ENCODE measurements around the gene ORAI1. TPM values are rescaled to one million over a fixed set of nuclear protein-coding genes. Genes with fewer than 3 reads are reported as not detected.
A peak's percentile ranks its signal among the peaks of the same experiment; 100 is the strongest.
"Not testable (repeated sequence)": the region's sequence is repeated elsewhere in the genome, so short reads cannot be mapped to it uniquely, and the experiment has no call there.

The ORAI1 gene
- total RNA-seq, 1 donor from 2014 or later: 14.0 TPM

DNA sequence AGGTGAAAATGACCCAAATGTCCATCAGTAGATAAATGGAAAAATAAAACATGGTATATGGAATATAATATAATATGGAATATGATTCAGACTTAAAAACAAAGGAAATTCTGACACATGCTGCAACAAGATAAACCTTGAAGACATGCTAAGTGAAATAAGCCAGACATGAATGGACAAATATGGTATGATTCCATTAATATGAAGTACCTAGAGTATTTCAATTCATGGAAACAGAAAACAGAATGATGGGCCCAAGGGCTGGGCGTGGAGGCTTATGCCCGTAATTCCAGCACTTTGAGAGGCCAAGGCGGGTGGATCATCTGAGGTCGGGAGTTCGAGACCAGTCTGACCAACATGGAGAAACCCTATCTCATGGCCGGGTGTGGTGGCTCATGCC lies 22.7 kb upstream of the ORAI1 start:
- no peak for DNase-seq (ENCODE audit: low read depth)

DNA sequence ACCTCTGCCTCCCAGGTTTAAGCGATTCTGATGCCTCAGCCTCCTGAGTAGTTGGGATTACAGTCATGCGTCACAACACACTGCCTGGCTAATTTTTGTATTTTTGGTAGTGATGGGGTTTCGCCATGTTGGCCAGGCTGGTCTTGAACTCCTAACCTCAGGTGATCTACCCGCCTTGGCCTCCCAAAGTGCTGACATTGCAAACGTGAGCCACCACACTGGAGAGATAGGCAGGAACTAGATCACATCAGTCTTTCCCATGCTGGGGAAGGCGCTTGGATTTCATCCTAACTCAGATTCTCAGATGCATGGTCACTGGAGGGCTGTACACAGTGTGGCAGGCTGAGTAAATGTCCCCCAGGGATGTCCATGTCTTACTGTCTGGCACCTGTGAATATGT lies 18.0 kb upstream of the ORAI1 start:
- DNase-seq (ENCODE audit: low read depth): no peak

DNA sequence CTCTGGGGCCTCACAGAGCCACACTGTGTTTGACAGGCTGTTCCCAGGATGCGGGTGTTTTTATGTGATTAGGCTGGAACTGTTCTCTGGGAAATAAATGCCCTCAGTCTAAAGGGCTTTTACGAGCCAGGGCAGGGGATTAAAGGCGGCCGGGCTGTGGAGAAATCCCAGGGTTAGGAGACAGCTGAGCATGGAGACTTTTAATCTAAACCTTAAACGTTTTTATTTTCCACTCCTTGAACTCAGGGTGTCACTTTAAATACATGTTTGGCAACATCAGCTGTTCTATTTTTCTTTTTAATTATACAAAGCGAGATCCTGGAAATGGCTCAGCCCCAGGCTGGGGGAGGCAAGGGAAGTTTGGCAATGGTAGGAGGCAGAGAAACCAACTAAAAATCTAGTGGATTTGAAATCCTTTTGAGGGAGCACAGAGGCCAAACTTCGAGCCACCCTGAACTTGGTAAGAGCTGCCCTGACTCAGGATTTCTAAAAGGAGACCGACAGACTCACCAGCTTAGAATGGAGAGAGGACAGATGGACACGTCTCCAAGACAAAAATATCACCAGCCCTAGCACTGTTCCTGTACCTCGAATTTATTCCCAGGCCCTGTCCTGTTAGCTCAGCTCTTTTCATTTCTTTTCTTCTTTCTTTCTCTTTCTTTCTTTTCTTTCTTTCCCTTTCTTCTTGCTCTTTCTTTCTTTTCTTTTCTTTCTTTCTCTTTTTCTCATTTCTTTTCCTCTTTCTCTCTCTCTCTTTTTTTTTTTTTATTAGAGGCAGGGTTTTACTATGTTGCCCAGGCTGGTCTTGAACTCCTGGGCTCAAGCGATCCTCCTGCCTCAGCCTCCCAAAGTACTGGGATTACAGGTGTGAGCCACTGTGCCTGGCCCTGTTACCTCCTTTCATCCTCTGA lies 15.8 kb upstream of the ORAI1 start:
- no peak for DNase-seq (ENCODE audit: low read depth)

DNA sequence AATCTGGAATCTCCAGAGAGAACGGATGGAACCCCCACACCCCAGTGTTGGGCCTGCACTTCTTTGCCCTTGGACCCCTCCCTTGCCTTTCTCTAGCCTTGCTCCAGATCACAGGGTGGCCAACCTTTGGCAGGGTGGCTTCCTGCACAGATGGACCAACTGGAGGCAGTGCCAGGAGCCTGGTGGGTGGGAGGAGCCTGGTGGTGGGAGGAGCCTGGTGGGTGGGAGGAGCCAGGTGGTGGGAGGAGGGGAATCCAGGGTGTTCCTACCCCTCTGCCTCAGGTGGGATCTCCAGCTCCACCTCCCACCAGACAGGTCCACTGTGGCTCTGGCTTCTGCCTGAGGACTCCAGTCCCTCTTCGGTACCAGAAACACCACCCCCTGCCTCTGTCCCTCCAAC lies 15.0 kb upstream of the ORAI1 start:
- no peak for DNase-seq (ENCODE audit: low read depth)

DNA sequence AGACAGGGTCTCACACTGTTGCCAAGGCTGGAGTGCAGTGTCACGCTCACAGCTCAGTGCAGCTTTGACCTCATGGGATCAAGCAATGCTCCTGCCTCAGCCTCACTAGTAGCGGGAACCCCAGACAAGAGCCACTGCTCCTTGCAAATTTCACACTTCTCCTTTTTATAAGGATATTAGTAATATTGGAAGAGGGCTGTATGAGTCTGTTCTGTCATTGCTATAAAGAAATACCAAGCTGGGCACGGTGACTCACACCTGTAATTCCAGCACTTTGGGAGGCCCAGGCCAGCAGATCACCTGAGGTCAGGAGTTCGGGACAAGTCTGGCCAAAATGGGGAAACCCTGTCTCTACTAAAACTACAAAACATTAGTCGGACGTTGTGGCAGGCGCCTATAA lies 12.9 kb upstream of the ORAI1 start:
- no peak for DNase-seq (ENCODE audit: low read depth)

DNA sequence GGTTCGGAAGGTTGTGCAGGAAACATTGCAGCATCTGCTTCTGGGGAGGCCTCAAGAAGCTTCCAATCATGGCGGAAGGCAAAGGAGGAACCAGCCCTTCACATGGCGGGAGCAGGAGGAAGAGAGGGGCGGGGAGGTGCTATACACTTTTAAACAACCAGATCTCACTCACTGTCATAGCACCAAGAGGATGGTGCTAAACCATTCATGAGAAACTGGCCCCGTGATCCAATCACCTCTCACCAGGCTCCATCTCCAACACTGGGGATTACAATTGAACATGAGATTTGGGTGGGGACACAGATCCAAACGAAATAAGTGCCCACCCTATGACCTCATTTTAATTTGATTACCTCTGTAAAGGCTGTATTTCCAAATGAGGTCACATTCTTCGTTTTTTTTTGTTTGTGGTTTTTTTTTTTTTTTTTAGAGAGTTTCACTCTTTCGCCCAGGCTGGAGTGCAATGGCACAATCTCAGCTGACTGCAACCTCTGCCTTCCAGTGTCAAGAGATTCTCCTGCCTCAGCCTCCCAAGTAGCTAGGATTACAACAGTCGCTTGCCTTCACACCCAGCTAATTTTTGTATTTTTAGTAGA lies 11.4 kb upstream of the ORAI1 start:
- DNase-seq (ENCODE audit: low read depth): no peak

DNA sequence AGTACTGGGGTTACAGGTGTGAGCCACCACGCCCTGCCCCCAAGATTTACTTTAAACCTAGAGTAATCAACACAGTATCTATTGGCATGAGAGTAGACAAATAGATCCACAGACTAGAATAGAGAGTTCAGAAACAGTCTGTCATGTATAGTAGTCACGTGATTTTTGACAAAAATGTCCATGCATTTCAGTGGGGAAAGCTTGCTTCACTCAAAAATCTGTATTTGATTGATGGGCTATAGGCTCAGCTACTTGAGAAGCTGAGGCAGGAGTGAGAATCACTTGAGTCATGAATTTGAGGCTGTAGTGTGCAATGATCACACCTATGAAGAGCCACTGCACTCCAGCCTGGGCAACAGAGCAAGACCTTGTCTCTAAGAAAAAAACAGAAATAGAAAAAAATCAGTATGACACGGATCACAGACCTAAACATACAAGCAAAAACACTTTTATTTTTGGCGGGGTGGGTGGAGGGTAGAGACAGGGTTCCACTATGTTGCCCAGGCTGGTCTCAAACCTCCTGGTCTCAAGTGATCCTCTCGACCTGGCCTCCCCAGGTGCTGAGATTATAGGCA lies 7.6 kb upstream of the ORAI1 start:
- DNase-seq (ENCODE audit: low read depth): no peak

DNA sequence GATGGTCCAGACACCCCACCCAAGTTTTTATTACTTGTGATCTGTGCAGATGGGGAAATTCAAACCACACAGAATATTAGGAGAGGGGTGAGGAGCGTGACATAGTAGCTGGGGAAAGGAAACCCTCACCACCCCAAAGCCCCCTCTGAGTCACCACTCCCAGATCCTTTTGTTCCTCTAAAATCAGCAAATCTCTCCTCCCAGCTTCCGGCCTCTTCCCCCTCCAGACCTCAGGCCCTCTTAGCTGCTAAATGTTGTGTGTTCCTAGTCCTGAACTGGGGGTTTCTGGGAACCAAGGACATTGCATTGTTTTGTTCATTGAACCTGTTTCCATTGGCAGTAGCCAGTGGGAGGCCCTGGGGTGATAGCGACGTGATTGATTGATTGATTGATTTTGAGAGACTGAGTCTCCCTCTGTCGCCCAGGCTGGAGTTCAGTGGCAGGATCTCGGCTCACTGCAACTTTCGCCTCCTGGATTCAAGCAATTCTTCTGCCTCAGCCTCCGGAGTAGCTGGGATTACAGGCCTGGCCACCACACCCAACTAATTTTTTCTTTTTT lies 5.9 kb upstream of the ORAI1 start:
- no peak for DNase-seq (ENCODE audit: low read depth)

DNA sequence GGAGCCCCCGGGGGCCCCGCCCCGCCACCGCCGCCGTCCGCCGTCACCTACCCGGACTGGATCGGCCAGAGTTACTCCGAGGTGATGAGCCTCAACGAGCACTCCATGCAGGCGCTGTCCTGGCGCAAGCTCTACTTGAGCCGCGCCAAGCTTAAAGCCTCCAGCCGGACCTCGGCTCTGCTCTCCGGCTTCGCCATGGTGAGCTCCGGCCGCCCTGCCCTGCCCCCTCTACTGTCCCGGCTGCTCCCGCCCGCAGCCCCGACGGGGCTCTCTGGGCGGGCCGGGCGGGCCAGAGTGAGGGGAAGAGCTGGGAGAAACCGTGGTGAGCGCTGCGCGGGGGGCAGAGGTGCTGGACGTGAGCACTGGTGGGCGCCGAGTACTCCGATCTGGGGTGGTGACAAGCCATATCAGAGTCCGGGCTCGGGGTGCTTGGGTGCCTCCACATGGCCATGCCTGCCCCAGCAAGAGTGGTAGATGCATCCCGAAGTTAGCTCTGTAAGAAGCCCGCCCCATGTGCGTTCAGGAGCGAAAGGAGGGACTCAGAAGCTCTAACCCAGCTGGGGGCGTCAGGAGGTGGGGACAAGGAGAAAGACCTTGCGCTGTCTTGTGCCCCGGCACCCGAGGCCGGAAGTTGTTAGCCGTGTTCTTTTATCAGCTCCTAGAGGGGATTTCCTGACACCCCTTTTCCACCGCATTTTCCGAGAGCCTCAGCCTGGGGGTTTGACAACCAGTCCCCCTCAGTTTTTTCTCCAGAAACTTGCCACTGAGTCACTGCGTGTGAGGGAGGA lies 717 bp downstream of the ORAI1 start:
- DNase-seq (ENCODE audit: low read depth): peak; percentile 49

DNA sequence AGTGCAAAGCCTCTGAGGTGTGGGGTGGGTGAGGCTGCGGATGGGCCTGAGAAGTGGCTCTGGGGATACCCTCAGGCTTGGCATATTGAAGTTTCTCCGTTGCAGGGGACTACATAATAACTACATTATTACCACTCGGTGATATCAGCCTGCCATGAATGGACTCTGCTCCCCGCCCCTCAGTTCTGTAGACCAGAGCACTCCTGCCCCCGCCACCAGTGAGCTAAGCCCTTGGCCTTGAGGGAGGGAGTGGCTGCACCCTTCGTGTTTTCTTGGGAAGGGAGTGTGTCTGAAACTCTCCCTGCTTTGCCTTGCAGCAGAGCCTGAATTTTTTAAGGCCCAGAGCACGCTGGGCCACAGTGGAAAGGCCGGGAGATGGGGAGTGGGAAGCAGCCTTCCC lies 1.7 kb downstream of the ORAI1 start:
- DNase-seq (ENCODE audit: low read depth): no peak

DNA sequence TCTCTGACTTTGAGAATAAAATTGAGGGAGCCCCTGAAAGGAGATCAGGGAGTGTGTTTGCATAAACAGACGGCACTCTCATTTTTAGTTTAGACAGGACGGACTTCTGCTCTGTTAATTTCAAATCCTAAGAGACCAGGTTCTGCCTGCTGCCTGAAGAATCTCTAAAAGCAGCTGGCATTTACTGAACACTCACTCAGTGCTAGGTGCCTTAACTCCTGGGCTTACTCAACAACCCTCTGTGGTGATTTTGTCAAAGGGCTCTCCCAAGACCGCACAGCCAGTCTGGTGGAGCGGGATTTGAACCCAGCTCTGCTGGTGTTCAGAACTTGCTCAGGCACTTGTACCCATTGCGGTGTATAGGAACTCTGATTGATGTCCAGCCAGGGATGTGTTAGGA lies 2.2 kb downstream of the ORAI1 start:
- no peak for DNase-seq (ENCODE audit: low read depth)

DNA sequence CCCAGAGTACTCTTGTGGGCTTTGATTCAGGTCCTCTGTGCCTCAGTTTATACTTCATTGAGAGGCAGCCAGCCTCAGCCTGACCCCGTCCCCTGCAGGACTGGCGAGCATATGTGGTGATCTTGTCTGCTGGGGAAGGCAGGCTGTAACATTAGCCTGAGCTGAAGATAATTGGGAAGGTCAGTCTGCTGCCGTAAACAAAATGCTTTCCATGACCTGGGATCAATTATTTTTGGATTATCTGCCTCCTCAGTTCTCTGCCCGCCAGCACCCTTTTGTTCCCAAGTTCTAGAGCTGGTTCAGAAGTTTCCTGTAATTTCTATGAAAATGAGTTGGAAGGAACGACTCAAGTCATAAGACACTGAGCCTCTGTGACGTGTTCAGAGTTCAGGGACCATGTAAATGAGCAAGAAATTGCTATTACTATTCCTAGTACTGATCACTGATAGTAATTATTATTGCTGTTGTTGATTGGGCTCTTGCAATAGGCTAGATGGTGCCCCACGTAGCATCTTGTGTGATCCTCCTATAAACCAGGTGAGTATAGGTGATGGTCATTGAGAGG lies 4.5 kb downstream of the ORAI1 start:
- no peak for DNase-seq (ENCODE audit: low read depth)

DNA sequence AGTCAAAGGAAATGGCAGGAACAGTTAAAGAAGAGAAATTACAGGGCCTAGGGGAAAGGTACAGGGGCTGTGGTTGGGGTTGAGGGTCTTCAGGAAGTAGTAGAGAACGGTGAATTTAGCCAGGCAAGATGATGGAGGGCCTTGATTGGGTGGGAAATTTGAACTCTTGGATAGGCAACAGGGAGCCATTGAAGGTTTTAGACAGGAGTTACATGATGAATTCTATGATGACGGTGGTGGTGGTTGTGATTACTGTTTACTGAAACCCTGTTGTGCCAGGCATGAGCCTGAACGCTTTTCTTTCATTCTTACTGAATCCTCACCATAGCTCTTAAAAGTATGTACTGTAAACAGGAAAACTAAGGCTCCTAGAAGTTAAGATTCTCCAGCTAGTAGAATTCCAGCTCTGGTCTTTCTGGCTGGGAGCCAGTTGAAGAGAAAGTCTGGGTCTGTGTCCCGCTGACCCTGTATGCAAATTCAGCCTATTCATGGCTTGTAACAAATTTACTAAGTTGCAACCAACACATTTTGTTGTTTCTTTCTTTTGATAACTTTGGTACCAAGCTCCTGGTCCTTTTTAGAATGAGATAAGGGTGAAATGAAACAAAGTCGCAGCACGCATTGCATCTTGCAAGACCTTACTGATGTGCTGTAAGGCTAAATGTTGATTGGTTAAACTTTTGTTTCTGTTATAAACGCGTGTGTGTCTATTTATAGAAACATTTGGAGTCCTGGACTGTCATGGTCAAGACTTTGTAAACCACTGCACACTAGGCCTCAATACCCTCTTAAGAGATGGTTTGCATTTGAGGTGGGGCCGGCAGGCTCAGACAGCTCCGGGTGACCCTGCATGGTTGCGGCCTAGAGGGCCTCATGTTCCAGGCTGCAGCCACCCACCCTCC lies 6.0 kb downstream of the ORAI1 start:
- no peak for DNase-seq (ENCODE audit: low read depth)

DNA sequence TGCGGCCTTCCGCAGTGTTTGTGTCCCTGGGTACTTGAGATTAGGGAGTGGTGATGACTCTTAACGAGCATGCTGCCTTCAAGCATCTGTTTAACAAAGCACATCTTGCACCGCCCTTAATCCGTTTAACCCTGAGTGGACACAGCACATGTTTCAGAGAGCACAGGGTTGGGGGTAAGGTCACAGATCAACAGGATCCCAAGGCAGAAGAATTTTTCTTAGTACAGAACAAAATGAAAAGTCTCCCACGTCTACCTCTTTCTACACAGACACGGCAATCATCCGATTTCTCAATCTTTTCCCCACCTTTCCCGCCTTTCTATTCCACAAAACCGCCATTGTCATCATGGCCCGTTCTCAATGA lies 7.5 kb downstream of the ORAI1 start:
- DNase-seq (ENCODE audit: low read depth): not testable (repeated sequence)

DNA sequence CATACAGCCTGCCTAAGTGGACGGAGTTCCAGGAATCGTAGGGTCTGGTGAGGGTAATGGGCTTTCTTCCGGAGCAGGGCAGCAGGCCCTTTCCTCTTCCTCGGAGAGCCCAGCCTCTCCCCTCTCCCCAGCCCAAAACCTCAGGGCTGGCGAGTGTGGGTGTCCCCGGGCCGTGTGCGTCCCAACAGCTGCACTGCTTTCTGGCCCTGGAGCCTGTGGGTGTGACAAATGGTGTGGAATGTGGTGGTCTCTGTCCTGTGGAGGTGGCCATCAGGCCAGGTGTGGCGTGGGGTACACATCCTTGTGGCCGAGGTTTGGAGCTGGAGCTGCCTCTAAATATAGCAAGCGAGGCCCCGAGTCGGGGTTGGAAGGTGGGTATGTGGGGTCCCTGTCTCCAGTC lies 8.5 kb downstream of the ORAI1 start:
- no peak for DNase-seq (ENCODE audit: low read depth)

DNA sequence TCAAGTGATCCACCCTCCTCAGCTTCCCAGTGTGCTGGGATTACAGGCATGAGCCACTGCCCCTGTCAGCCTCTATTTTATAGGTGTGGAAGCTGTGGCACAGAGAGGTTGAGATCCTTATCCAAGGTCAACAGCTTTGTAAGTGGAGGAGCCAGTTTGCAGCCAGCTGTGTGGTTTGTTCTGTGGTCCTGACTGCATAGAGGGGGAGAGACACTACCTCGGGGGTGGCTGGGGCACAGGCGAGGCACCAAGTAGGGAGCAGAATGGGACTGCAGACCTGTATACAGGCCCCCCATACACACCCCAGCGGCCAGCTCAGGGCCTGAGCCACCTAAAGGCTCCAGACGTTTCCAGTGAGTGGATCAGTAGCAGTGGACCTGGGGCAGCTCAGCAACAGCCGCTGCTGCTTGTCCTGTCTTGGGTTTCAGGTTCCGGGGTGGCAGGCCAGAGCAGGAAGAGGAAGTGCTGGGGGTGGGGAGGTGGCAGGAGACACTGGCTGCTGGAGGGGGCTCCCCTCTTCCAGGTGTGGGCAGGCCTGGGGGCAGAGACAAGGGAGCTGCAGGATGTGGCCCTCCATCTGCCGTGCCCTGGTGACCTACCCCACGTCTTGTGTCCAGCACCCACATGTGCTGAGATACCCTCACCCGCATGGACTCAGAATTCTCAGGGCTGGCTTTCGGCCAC lies 11.0 kb downstream of the ORAI1 start:
- DNase-seq (ENCODE audit: low read depth): no peak

DNA sequence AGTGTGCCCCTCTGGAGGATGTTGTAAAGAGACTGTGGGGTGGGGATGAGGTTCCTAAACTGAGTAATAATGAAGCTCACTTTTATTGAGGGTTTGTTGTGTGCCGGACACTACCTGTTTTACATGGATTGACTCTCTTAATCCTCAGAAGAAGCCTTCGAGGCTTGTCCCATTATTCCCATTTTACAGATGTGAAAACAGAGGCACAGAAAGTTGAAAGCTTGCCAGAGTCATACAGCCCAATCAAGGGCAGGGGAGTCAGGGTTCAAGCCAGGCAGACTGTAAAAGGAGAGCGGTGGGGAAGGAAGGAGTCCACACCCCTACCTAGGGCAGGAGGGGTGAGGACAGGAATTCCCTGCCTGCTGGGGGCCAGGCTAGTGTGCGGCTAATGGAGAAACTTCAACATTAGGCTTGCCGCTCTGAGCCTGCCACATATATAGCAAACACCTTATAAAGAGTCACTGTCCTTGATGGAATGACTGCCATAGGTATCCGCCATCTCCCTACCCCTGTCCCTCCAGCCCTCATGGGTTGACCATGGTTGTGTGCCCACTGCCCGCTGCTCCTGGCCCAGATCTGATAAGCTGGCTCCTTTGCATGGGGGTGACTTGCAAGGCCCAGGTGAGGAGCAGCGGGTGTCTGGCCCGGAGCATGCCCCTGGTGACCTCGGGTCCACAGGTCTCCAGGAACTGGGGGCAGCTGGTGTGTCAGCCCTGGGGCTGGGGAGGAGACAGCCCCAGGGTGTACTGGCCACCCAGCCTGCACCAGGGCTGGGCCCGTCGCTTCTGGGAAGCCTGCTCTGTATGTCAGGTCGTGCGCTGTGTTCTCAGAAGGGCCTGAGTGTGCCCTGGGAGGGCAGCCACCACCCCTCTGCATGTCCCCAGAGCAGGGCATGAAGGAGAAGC lies 12.2 kb downstream of the ORAI1 start:
- no peak for DNase-seq (ENCODE audit: low read depth)

DNA sequence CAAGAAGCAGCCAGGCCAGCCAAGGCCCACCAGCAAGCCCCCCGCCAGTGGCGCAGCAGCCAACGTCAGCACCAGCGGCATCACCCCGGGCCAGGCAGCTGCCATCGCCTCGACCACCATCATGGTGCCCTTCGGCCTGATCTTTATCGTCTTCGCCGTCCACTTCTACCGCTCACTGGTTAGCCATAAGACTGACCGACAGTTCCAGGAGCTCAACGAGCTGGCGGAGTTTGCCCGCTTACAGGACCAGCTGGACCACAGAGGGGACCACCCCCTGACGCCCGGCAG lies 15.0 kb downstream of the ORAI1 start:
- DNase-seq (ENCODE audit: low read depth): no peak

DNA sequence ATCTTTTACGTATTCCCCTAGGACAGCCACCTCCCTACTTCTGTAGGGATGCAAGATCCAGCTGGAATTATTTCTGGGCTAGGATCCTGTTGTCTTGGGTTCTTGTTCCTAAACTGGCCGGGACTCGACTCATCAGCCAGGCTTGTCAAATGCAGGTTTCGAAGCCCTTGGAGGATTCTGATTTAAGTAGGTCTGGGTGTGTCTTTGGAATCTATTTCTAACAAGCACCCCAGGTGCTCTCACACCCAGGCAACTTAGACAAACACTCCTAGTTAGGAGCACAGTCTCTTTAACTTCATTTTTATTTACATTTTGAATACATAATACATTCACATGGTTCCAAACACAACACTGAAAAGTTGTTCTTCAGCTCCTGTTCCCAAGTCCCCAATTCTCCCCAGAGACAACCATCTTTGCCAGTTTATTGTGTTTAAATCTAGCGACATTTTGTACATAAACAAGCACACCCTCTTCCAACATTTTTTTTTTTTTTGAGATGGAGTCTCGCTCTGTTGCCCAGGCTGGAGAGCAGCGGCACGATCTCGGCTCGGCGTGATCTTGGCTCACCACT lies 22.2 kb downstream of the ORAI1 start:
- DNase-seq (ENCODE audit: low read depth): no peak
